Transverse colon (tissue), 3 donors: Measurements from ENCODE around the gene VMO1.

Experiments used
- POLR2A ChIP-seq: fragments of 450-650 bp; IDR thresholded peaks from one replicate; pipeline ENCODE4 v1.6.1; 2016; ENCODE audit warnings: antibody characterized with exemption, mild to moderate bottlenecking, moderate library complexity
- TF ChIP-seq, protein P1 (sequence below), 5 experiments: fragments of 200-600 bp in 3 of 5; fragments of 450-650 bp in 2 of 5; sonication (generic) in 3 of 5; IDR thresholded peaks; 1 replicate in 2 of 5; 2 replicates in 3 of 5; pipeline ENCODE4 v1.5.1; 2016 to 2017; ENCODE audit warnings: antibody characterized with exemption in 5 of 5, inconsistent platforms in 3 of 5, mild to moderate bottlenecking in 2 of 5, moderate library complexity in 1 of 5

DNA sequence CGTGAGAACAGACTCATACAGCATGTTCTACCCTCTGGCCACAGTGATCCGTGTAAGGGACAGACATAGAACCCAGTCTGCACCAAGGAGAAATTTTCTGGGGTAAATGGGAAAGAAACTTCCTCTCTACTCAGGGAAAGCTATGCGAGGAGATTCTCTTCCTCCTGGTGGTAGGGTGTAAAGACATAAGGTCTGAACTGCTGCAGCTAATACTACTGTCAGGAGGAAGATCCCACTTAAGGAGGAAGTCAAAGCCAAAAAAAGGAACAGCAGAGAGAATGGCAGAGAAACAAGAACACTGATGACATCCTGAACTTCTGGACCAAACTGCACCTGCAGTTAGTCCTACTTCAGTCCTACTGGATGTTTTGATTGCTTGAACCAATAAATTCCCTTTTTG lies 21.6 kb downstream of the VMO1 start:
- TF ChIP-seq, protein P1, sequence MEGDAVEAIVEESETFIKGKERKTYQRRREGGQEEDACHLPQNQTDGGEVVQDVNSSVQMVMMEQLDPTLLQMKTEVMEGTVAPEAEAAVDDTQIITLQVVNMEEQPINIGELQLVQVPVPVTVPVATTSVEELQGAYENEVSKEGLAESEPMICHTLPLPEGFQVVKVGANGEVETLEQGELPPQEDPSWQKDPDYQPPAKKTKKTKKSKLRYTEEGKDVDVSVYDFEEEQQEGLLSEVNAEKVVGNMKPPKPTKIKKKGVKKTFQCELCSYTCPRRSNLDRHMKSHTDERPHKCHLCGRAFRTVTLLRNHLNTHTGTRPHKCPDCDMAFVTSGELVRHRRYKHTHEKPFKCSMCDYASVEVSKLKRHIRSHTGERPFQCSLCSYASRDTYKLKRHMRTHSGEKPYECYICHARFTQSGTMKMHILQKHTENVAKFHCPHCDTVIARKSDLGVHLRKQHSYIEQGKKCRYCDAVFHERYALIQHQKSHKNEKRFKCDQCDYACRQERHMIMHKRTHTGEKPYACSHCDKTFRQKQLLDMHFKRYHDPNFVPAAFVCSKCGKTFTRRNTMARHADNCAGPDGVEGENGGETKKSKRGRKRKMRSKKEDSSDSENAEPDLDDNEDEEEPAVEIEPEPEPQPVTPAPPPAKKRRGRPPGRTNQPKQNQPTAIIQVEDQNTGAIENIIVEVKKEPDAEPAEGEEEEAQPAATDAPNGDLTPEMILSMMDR (IDR thresholded peaks at IDR 0.05): no peak
- no peak for TF ChIP-seq POLR2A
